HG03460 (cell line): ENCODE data around the gene ERCC8.

Experiments used
- ATAC-seq: cut with Tn5 transposase; IDR thresholded peaks from one replicate; pipeline ENCODE4 v1.9.1; 2021; ENCODE audit not compliant: unreplicated experiment

Gene ERCC8

DNA sequence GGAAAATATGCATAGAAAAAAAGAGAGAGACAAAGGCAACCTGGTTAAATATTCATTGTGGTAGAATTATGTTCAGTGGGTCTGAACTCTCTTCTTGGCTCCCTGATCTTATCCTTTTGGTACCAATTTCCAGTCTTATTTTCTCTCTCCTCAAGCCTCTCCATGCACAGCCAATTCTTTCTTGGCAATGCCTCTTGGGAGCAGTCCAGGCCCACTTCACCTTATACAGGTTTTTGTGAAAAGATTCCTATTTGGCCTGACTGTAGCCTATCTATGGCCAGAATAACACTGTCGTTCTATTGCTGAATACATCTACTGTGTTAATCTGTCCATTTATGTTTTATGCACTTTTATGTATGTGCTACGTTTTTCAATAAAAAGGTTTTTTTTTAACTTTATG, 103.5 kb downstream of the ERCC8 start:
- ATAC-seq = no peak

- ATAC-seq = no peak
Observed at GRCh38 chr5:60836131-60836530, 108.7 kb downstream of the ERCC8 start.

- no peak for ATAC-seq
Observed at GRCh38 chr5:60835554-60835953, 109.3 kb downstream of the ERCC8 start.

- ATAC-seq = no peak
Observed at GRCh38 chr5:60833520-60833919, 111.3 kb downstream of the ERCC8 start.

DNA sequence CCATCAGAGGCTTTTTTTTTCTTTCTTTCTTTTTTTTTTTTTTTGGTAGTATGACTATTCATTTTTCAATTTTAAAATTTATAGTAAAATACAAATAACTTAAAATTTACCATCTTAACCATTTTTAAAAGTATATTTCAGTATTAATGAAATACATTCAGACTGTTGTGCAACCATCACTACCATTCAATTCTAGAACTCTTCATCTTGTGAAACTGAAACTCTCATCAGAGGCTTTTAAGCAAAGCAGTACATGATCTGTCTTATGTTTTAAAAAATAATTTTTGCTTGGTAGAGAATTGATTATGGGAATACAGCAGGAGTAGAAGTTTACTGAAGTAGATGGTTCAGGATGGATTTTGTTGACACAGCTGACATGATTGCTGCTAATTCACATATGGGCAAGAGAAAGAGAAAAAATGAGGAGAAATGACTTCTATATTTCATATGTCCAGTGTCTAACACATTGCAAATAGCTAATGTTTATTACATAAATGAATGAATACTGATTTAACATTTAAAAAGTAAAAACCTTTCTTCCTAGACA, 114.2 kb downstream of the ERCC8 start:
- no peak for ATAC-seq

GRCh38 chr5:60829490-60830266, 115.2 kb downstream of the ERCC8 start:
- ATAC-seq = no peak

DNA sequence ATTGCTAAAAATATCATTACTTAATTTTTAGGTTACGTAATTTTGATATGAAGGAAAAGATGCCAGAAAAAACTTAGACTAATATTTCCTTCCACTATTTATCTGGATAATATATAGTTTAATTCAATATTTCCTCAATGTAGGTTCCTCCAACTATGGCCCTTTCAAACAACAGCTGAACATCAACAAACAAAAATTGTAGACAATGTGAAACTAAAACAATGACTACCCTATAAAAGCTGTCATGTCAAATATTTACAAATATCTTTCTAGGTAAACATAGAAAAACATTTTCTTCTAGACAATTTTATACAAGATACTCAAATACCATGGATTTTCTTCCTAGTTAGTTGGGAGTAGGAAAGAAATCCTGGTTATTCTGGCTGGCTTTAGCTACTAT, 117.7 kb downstream of the ERCC8 start:
- no peak for ATAC-seq

GRCh38 chr5:60826653-60827052, 118.2 kb downstream of the ERCC8 start:
- peak; percentile 74 for ATAC-seq
